KMS-11 (cell line): ENCODE measurements around the gene SEMA3A.

Experiments used
- H2AFZ ChIP-seq: fragments of 200-600 bp; sonication (generic); 2 replicates; pipeline ENCODE4 v1.6.1; 2016; ENCODE audit warnings: antibody characterized with exemption, mixed run types, low read depth
- H3K27ac ChIP-seq: fragments of 200-600 bp; sonication (generic); 2 replicates; pipeline ENCODE4 v1.6.1; 2016; ENCODE audit warnings: mild to moderate bottlenecking, mixed run types
- H3K27me3 ChIP-seq: fragments of 200-600 bp; sonication (generic); 2 replicates; pipeline ENCODE4 v1.6.1; 2017; ENCODE audit warnings: mild to moderate bottlenecking, low read depth, mixed run types, moderate library complexity; ENCODE audit not compliant: insufficient read depth
- H3K36me3 ChIP-seq: fragments of 200-600 bp; sonication (generic); 2 replicates; pipeline ENCODE4 v1.6.1; 2017; ENCODE audit warnings: mild to moderate bottlenecking, mixed run types; ENCODE audit not compliant: insufficient read depth
- H3K4me1 ChIP-seq: fragments of 200-600 bp; sonication (generic); 2 replicates; pipeline ENCODE4 v1.6.1; 2016; ENCODE audit warnings: mild to moderate bottlenecking, low read depth, mixed run types; ENCODE audit not compliant: poor library complexity, severe bottlenecking
- H3K4me2 ChIP-seq: fragments of 200-600 bp; sonication (generic); 2 replicates; pipeline ENCODE4 v1.7.0; 2016; ENCODE audit warnings: mild to moderate bottlenecking, mixed run types
- H3K4me3 ChIP-seq: fragments of 200-600 bp; sonication (generic); IDR thresholded peaks from 2 replicates; pipeline ENCODE4 v1.6.1; 2017; ENCODE audit warnings: low read depth, low read length, mixed read lengths; ENCODE audit not compliant: insufficient read depth
- H3K79me2 ChIP-seq: fragments of 200-600 bp; sonication (generic); 2 replicates; pipeline ENCODE4 v1.6.1; 2016; ENCODE audit warnings: low read depth, mixed run types; ENCODE audit not compliant: insufficient read depth
- H3K9ac ChIP-seq: fragments of 200-600 bp; sonication (generic); 2 replicates; pipeline ENCODE4 v1.6.1; 2016; ENCODE audit warnings: mild to moderate bottlenecking, mixed run types
- H4K20me1 ChIP-seq: fragments of 200-600 bp; sonication (generic); 2 replicates; pipeline ENCODE4 v1.6.1; 2016; ENCODE audit warnings: mild to moderate bottlenecking, mixed run types; ENCODE audit not compliant: insufficient read depth
- TF ChIP-seq, protein P1 (sequence below): fragments of 200-600 bp; sonication (generic); conservative IDR thresholded peaks from 2 replicates; pipeline ENCODE4 v1.6.1; 2017; ENCODE audit warnings: low read depth, mild to moderate bottlenecking, antibody characterized with exemption, low read length, moderate library complexity, mixed read lengths

The SEMA3A gene

DNA sequence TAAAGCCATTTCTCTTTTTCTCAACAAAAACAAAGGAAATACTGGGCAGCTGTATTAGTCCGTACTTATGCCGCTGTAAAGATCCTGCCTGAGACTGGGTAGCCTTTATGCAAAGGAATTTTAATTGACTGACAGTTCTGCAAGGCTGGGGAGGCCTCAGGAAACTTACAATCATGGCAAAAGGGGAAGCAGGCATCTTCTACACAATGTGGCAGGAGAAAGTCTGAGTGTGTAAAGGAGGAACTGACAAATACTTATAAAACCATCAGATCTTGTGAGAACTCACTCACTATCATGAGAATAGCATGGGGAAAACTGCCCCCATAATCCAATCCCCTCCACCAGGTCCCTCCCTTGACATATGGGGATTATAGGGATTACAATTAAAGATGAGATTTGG, 264.3 kb downstream of the SEMA3A start:
- H3K79me2 ChIP-seq, result no peaks in the 10 kb centered on the region
- H4K20me1 ChIP-seq, result no peaks in the 10 kb centered on the region
- no peaks in the 10 kb centered on the region for H3K4me1 ChIP-seq
- H3K36me3 ChIP-seq, result no peaks in the 10 kb centered on the region
- no peaks in the 10 kb centered on the region for H3K27me3 ChIP-seq
- TF ChIP-seq, protein P1, sequence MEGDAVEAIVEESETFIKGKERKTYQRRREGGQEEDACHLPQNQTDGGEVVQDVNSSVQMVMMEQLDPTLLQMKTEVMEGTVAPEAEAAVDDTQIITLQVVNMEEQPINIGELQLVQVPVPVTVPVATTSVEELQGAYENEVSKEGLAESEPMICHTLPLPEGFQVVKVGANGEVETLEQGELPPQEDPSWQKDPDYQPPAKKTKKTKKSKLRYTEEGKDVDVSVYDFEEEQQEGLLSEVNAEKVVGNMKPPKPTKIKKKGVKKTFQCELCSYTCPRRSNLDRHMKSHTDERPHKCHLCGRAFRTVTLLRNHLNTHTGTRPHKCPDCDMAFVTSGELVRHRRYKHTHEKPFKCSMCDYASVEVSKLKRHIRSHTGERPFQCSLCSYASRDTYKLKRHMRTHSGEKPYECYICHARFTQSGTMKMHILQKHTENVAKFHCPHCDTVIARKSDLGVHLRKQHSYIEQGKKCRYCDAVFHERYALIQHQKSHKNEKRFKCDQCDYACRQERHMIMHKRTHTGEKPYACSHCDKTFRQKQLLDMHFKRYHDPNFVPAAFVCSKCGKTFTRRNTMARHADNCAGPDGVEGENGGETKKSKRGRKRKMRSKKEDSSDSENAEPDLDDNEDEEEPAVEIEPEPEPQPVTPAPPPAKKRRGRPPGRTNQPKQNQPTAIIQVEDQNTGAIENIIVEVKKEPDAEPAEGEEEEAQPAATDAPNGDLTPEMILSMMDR, result no peak
- H3K27ac ChIP-seq, result no peak overlapping the region
- H2AFZ ChIP-seq, result no peak overlapping the region
- H3K9ac ChIP-seq, result no peak overlapping the region
- H3K4me3 ChIP-seq, result no peak overlapping the region
- no peak overlapping the region for H3K4me2 ChIP-seq

DNA sequence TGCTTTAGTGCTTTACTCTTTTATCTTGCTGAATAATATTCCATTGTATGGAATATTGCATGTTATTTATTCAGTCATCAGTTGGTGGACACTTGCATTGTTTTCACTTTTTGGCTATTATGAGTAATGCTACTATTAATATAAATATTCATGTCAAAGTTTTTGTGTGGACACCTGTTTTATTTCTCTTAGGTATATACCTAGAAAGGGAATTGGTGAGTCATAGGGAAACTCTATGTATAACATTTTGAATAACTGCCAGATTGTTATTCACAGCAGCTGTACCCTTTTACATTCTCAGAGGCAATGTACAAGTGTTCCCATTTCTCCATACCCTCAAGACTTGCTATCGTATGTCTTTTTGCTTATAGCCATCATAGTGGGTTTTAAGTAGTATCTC, 268.7 kb downstream of the SEMA3A start:
- Histone ChIP-seq H3K4me3 (no peak overlapping the region), H3K4me2 (no peak overlapping the region), H3K9ac (no peak overlapping the region), H3K4me1 (no peaks in the 10 kb centered on the region), H3K27me3 (no peaks in the 10 kb centered on the region), H3K79me2 (no peaks in the 10 kb centered on the region), H3K36me3 (no peaks in the 10 kb centered on the region), H3K27ac (no peak overlapping the region), H4K20me1 (no peaks in the 10 kb centered on the region), H2AFZ (no peak overlapping the region)
- TF ChIP-seq, protein P1, result no peak

DNA sequence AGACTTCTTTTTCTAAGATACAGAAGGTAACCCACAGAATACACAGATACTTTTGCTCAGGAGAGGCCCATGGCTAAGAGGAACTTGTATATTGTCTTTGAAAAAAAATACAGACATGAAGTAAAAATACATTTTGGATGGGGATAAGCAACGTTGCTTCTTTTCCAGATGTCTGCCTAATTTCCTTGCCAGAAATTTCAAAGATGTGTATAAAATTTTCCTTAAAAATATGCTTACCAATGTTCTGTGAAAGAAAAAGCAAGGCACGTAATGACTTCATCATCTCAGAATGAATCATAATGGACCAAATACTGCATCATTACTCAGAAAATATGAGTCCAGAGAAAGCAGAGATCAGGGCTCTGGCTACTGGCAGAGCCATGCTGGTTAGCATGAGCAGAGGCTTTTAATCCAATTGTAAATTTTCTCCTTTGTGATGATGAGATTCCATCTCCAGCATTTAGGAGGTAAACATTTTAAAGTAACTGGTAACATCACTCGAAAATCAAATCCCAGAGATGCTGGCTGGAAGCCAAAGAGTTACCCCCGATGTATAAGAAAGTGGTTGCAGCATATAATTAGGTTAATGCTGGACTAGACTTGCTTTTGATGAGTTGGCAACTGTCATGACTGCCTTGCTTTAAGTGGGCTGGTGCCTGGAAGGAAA, 272.5 kb downstream of the SEMA3A start:
- TF ChIP-seq, protein P1, result no peak
- Histone ChIP-seq H4K20me1 (no peaks in the 10 kb centered on the region), H3K79me2 (no peaks in the 10 kb centered on the region), H3K4me2 (no peak overlapping the region), H3K27me3 (no peaks in the 10 kb centered on the region), H3K4me1 (no peaks in the 10 kb centered on the region), H3K4me3 (no peak overlapping the region), H3K27ac (no peak overlapping the region), H3K9ac (no peak overlapping the region), H2AFZ (no peak overlapping the region), H3K36me3 (no peaks in the 10 kb centered on the region)

GRCh38 chr7:83921271-83921940, 273.2 kb downstream of the SEMA3A start:
- Histone ChIP-seq H3K9ac (no peak overlapping the region), H3K79me2 (no peaks in the 10 kb centered on the region), H3K27ac (no peak overlapping the region), H4K20me1 (no peaks in the 10 kb centered on the region), H3K4me1 (no peaks in the 10 kb centered on the region), H3K27me3 (no peaks in the 10 kb centered on the region), H3K4me3 (no peak overlapping the region), H3K4me2 (no peak overlapping the region), H3K36me3 (no peaks in the 10 kb centered on the region), H2AFZ (no peak overlapping the region)
- TF ChIP-seq, protein P1, result no peak
